Gastroesophageal sphincter (tissue), 4 donors: ENCODE results near the gene LTBP1. TPM values are rescaled to one million over a fixed set of nuclear protein-coding genes. Genes with fewer than 3 reads are reported as not detected.
"Not testable (repeated sequence)": the region's sequence is repeated elsewhere in the genome, so short reads cannot be mapped to it uniquely, and the experiment has no call there.

Experiments used
- ATAC-seq: fragments of 150-250 bp; one replicate; pipeline ENCODE4 v1.9.1; 2016; ENCODE audit warnings: mild to moderate bottlenecking, moderate library complexity
- H3K27ac ChIP-seq, 4 donors: fragments of 200-600 bp; sonication (generic) in 3 of 4; 1 replicate in 3 of 4; 2 replicates in 1 of 4; pipeline ENCODE4 v1.5.1; 2016 to 2019
- H3K27me3 ChIP-seq: fragments of 200-600 bp; sonication (generic); one replicate; pipeline ENCODE4 v1.5.1; 2019
- H3K36me3 ChIP-seq, 2 donors: fragments of 200-600 bp; sonication (generic); one replicate each; pipeline ENCODE4 v1.5.1; 2019; ENCODE audit warnings: control low read depth in 1 of 2
- H3K4me1 ChIP-seq, 3 donors: fragments of 200-600 bp; sonication (generic); 1 replicate in 2 of 3; 2 replicates in 1 of 3; pipeline ENCODE4 v1.5.1; 2016 to 2019; ENCODE audit warnings: control low read depth in 2 of 3
- H3K4me3 ChIP-seq, 2 donors: fragments of 200-600 bp; sonication (generic); one replicate each; pipeline ENCODE4 v1.5.1; 2019; ENCODE audit warnings: mild to moderate bottlenecking in 1 of 2, moderate library complexity in 1 of 2
- H3K9me3 ChIP-seq, 3 donors: fragments of 200-600 bp; sonication (generic); one replicate each; pipeline ENCODE4 v1.5.1; 2017 to 2019; ENCODE audit warnings: control low read depth in 2 of 3
- EP300 ChIP-seq: sonication (generic); formaldehyde crosslinking; IDR thresholded peaks from one replicate; pipeline ENCODE4 v1.6.1; 2017; ENCODE audit warnings: antibody characterized with exemption, mild to moderate bottlenecking
- POLR2A ChIP-seq, 2 donors: fragments of 450-650 bp; IDR thresholded peaks; one replicate each; pipeline ENCODE4 v1.6.1; 2017; ENCODE audit warnings: antibody characterized with exemption in 2 of 2, mild to moderate bottlenecking in 2 of 2, moderate library complexity in 1 of 2
- POLR2AphosphoS5 ChIP-seq: sonication (generic); formaldehyde crosslinking; IDR thresholded peaks from one replicate; pipeline ENCODE4 v1.6.1; 2017; ENCODE audit warnings: antibody characterized with exemption
- WGBS, 2 donors: methylation state at CpG; one replicate each; pipeline ENCODE4 v1.1.5; 2018; ENCODE audit warnings: low coverage in 1 of 2; 5-methylcytosine and 5-hydroxymethylcytosine counted together
- total RNA-seq, 4 donors: library from RNA; depleted of rRNA; stranded (reverse); fragments of >200 nt; gene quantifications; one replicate each; pipeline ENCODE4 v1.1.0, GENCODE V29; 2016
- TF ChIP-seq, protein P1 (sequence below), 4 experiments: fragments of 200-600 bp in 2 of 4; fragments of 450-650 bp in 2 of 4; sonication (generic) in 1 of 4; IDR thresholded peaks; one replicate each; pipeline ENCODE4 v1.5.1; 2017 to 2019; ENCODE audit warnings: antibody characterized with exemption in 4 of 4, mild to moderate bottlenecking in 2 of 4, moderate library complexity in 2 of 4

LTBP1 gene
- total RNA-seq, 4 donors from 2014 or later = 238 to 493 (median 378) TPM

DNA sequence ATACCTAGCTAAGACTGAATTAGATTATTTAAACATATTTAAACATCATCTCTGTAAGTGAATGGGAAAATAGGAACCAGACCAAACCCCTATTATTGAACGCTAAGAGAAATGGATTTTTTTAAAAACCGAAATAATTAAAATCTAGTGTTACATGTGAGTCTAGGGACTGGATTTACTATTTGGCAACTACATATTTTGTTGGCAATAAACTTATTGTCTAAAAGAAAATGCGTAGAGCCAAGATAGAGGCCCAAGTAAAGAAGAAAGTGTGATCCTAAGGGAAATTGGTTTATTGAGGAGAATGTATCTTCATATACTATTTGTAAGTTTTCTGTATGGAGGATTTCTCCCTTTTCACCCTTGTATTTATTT lies 105.6 kb downstream of the LTBP1 start:
- Histone ChIP-seq H3K4me3 (no peak overlapping the region), H3K27ac (no peak overlapping the region), H3K36me3 (no peaks in the 10 kb centered on the region), H3K27me3 (no peaks in the 10 kb centered on the region), H3K9me3 (no peaks in the 10 kb centered on the region), H3K4me1 (peaks cover 0 to 35% (median 5%) of the 10 kb centered on the region in 3 donors)
- no peak for ATAC-seq
- no peak for TF ChIP-seq POLR2A (IDR thresholded peaks at IDR 0.05)
- TF ChIP-seq POLR2AphosphoS5 = no peak
- TF ChIP-seq, protein P1, sequence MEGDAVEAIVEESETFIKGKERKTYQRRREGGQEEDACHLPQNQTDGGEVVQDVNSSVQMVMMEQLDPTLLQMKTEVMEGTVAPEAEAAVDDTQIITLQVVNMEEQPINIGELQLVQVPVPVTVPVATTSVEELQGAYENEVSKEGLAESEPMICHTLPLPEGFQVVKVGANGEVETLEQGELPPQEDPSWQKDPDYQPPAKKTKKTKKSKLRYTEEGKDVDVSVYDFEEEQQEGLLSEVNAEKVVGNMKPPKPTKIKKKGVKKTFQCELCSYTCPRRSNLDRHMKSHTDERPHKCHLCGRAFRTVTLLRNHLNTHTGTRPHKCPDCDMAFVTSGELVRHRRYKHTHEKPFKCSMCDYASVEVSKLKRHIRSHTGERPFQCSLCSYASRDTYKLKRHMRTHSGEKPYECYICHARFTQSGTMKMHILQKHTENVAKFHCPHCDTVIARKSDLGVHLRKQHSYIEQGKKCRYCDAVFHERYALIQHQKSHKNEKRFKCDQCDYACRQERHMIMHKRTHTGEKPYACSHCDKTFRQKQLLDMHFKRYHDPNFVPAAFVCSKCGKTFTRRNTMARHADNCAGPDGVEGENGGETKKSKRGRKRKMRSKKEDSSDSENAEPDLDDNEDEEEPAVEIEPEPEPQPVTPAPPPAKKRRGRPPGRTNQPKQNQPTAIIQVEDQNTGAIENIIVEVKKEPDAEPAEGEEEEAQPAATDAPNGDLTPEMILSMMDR (IDR thresholded peaks at IDR 0.05) = no peak
- no peak for TF ChIP-seq EP300
- 91 to 95% methylated on average over 3 of the region's 3 CpGs for WGBS, 2 donors

DNA sequence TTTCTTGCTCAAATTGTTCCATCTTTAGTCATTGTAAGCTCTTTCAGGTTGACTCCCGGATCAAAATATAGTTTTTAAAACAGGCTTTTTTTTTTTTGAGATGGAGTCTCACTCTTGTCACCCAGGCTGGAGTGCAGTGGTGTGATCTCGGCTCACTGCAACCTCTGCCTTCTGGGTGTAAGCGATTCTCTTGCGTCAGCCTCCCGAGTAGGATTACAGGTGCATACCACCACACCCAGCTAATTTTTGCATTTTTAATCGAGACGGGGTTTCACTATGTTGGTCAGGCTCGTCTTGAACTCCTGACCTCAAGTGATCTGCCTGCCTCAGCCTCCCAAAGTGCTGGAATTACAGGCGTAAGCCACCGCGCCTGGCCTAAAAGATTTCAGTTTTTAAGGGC lies 106.0 kb downstream of the LTBP1 start:
- not testable (repeated sequence) for H3K9me3 ChIP-seq, H3K36me3 ChIP-seq, H3K27me3 ChIP-seq, ATAC-seq, H3K4me3 ChIP-seq, H3K27ac ChIP-seq
- peaks cover 0 to 31% (median 5%) of the 10 kb centered on the region in 3 donors for H3K4me1 ChIP-seq
- 92 to 96% methylated on average over 6 of the region's 11 CpGs for WGBS, 2 donors

DNA sequence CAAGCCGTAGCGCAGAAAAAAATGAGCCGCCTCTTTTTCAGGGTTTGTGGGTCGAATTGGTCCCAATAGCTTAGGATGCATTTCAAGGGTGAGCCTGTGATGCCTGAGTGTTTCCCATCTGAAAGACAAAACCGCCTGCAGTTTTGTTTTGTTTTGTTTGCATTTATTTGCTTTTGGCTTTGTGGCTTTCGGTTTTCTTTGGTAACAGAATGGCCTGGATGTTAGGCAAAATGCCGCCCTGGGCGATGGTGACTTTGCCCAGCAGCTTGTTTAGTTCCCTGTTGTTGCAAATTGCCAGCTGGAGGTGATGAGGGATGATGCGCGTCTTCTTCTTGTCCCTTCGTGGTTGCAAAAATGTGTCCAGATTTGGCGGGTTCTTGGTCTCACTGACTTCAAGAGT lies 109.4 kb downstream of the LTBP1 start:
- no peak for ATAC-seq
- TF ChIP-seq POLR2A (IDR thresholded peaks at IDR 0.05) (no peak), EP300 (no peak), POLR2AphosphoS5 (no peak)
- TF ChIP-seq, protein P1 (IDR thresholded peaks at IDR 0.05) = no peak
- H3K9me3 ChIP-seq = no peaks in the 10 kb centered on the region
- no peaks in the 10 kb centered on the region for H3K36me3 ChIP-seq
- H3K4me3 ChIP-seq = no peak overlapping the region
- H3K27me3 ChIP-seq = no peaks in the 10 kb centered on the region
- peaks cover 0 to 36% (median 14%) of the 10 kb centered on the region in 3 donors for H3K4me1 ChIP-seq
- H3K27ac ChIP-seq = no peak overlapping the region
- WGBS, 2 donors = 94 to 96% methylated on average over 7 to 9 of the region's 12 CpGs

DNA sequence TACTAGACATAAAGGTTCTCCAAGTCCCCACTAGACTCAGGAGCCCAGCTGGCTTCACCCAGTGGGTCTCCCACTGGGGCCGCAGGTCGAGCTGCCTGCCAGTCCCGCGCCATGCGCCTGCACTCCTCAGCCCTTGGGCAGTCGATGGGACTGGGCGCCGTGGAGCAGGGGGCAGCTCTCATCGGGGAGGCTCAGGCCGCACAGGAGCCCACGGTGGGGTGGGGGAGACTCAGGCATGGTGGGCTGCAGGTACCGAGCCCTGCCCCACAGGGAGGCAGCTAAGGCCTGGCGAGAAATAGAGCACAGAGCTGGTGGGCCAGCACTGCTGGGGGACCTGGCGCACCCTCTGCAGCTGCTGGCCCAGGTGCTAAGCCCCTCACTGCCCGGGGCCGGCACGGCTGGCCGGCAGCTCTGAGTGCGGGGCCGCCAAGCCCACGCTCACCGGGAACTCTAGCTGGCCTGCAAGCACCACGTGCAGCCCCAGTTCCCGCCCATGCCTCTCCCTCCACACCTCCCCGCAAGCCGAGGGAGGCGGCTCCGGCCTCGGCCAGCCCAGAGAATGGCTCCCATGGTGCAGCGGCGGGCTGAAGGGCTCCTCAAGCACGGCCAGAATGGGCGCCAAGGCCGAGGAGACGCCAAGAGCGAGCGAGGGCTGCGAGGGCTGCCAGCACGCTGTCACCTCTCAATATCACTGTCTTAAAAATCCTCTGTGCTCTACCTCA lies 110.7 kb downstream of the LTBP1 start:
- 80 to 100% methylated on average over 1 to 2 of the region's 39 CpGs for WGBS, 2 donors
- H3K4me1 ChIP-seq = peaks cover 0 to 30% (median 14%) of the 10 kb centered on the region in 3 donors
- H3K4me3 ChIP-seq, H3K36me3 ChIP-seq, H3K27ac ChIP-seq, ATAC-seq, H3K27me3 ChIP-seq, H3K9me3 ChIP-seq: not testable (repeated sequence)

DNA sequence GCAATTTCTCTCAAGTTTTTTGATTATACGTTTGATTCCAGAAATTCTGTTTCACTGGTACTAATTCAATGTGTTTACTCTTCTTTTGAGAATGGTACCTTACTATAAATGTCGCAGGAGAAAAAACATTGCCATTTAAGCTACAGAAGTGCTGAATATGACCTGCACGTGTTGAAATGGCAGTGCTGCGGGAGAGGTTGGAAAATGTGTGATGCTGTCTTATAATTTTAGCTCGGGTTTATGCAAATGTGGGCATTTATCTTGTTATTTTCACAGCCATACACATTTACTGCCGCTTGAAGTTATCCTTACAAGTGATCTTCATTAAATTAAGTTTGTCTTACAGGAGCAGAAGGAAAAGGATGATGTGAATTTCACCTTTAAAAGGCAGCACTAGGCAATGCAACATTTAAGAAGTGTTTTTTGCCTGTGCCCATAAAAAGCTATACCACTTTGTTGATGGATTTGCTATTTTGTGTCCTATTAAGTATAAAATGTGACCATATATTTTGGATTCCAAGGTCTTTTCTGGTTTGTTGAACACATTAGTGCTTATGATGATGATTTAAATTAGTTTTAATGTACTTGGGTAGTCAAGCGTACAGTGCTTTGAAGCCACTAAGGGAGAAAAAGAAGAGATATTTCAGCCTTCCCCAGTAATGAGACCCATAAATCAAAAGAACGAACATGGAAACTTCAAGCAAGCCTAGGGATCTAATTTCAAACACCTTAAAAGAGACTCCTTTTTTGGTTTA lies 112.1 kb downstream of the LTBP1 start:
- ATAC-seq = no peak
- Histone ChIP-seq H3K4me1 (peaks cover 0 to 30% (median 14%) of the 10 kb centered on the region in 3 donors), H3K27me3 (no peaks in the 10 kb centered on the region), H3K36me3 (no peaks in the 10 kb centered on the region), H3K9me3 (no peaks in the 10 kb centered on the region), H3K4me3 (no peak overlapping the region), H3K27ac (peak overlapping the region; percentile 76 to 84 (median 80))
- TF ChIP-seq, protein P1 (IDR thresholded peaks at IDR 0.05) = no peak
- TF ChIP-seq POLR2A (IDR thresholded peaks at IDR 0.05) (no peak), EP300 (no peak), POLR2AphosphoS5 (no peak)
- WGBS, 2 donors = 38 to 56% methylated on average over 8 of the region's 8 CpGs
